ENCODE measurements around the gene CASTOR1. TPM values are rescaled to one million over a fixed set of nuclear protein-coding genes. Genes with fewer than 3 reads are reported as not detected.

CASTOR1 gene
- total RNA-seq, 1 donor from 2014 or later = 51.8 TPM

GRCh38 chr22:30245181-30245984, 43.9 kb downstream of the CASTOR1 start:
- Histone ChIP-seq H3K27me3 (no peaks in the 10 kb centered on the region), H3K4me1 (peaks cover 56% of the 10 kb centered on the region), H3K36me3 (no peaks in the 10 kb centered on the region), H3K4me3 (peak overlapping the region; percentile 52 to 55), H3K9me3 (no peaks in the 10 kb centered on the region), H3K27ac (peak overlapping the region; percentile 57)
- no peak for TF ChIP-seq POLR2AphosphoS5 (IDR thresholded peaks at IDR 0.05; ENCODE audit: insufficient read depth in 1 of 2, low read depth in 1 of 2)
- no peak for TF ChIP-seq CTCF (IDR thresholded peaks at IDR 0.05)
- TF ChIP-seq POLR2A (IDR thresholded peaks at IDR 0.05) = no peak
- intact Hi-C loops (cut with DNase I) = no loop called here
- no peak for DNase-seq (ENCODE audit: extremely low spot score in 2 of 2)

- no peaks in the 10 kb centered on the region for H3K9me3 ChIP-seq
- DNase-seq (ENCODE audit: extremely low spot score in 2 of 2) = no peak
- H3K27me3 ChIP-seq = no peaks in the 10 kb centered on the region
- intact Hi-C loops (cut with DNase I) = no loop called here
- H3K4me1 ChIP-seq = peaks cover 55% of the 10 kb centered on the region
- no peaks in the 10 kb centered on the region for H3K36me3 ChIP-seq
- no peak for TF ChIP-seq POLR2A (IDR thresholded peaks at IDR 0.05)
- TF ChIP-seq POLR2AphosphoS5 (IDR thresholded peaks at IDR 0.05; ENCODE audit: insufficient read depth in 1 of 2, low read depth in 1 of 2) = no peak
- no peak for TF ChIP-seq CTCF (IDR thresholded peaks at IDR 0.05)
- no peak overlapping the region for H3K27ac ChIP-seq
- no peak overlapping the region for H3K4me3 ChIP-seq
Observed at GRCh38 chr22:30244641-30245040, 44.7 kb downstream of the CASTOR1 start.

- no peak overlapping the region for H3K4me3 ChIP-seq
- H3K27ac ChIP-seq = no peak overlapping the region
- peaks cover 51% of the 10 kb centered on the region for H3K4me1 ChIP-seq
- DNase-seq (ENCODE audit: extremely low spot score in 2 of 2) = no peak
- H3K27me3 ChIP-seq = no peaks in the 10 kb centered on the region
- intact Hi-C loops (cut with DNase I) = no loop called here
- TF ChIP-seq CTCF (IDR thresholded peaks at IDR 0.05) = no peak
- TF ChIP-seq POLR2A (IDR thresholded peaks at IDR 0.05) = no peak
- TF ChIP-seq POLR2AphosphoS5 (IDR thresholded peaks at IDR 0.05; ENCODE audit: insufficient read depth in 1 of 2, low read depth in 1 of 2) = no peak
- H3K36me3 ChIP-seq = no peaks in the 10 kb centered on the region
- H3K9me3 ChIP-seq = no peaks in the 10 kb centered on the region
Observed at GRCh38 chr22:30244066-30244465, 45.2 kb downstream of the CASTOR1 start.

- Histone ChIP-seq H3K4me3 (no peak overlapping the region), H3K9me3 (no peaks in the 10 kb centered on the region), H3K4me1 (peaks cover 51% of the 10 kb centered on the region), H3K27ac (no peak overlapping the region), H3K36me3 (no peaks in the 10 kb centered on the region), H3K27me3 (no peaks in the 10 kb centered on the region)
- intact Hi-C loops (cut with DNase I) = no loop called here
- TF ChIP-seq POLR2AphosphoS5 (IDR thresholded peaks at IDR 0.05; ENCODE audit: insufficient read depth in 1 of 2, low read depth in 1 of 2) = no peak
- no peak for TF ChIP-seq CTCF (IDR thresholded peaks at IDR 0.05)
- no peak for TF ChIP-seq POLR2A (IDR thresholded peaks at IDR 0.05)
- DNase-seq (ENCODE audit: extremely low spot score in 2 of 2) = no peak
Observed at GRCh38 chr22:30243661-30244060, 45.6 kb downstream of the CASTOR1 start.

Data from vagina (tissue), 2 donors.